ENCODE data around the gene RBM24. TPM values are rescaled to one million over a fixed set of nuclear protein-coding genes. Genes with fewer than 3 reads are reported as not detected.

RBM24 gene
- total and polyA plus RNA-seq, 7 donors = 135 to 248 (median 215) TPM

GRCh38 chr6:17339308-17339670 is 58.1 kb downstream of the RBM24 start:
- Histone ChIP-seq H3K4me3 (no peak overlapping the region), H3K9me3 (no peaks in the 10 kb centered on the region), H3K27ac (no peak overlapping the region), H3K27me3 (ENCODE audit: insufficient read depth in 3 of 3, low read length in 2 of 3) (no peaks in the 10 kb centered on the region), H3K36me3 (ENCODE audit: insufficient read depth in 1 of 2, low read depth in 1 of 2) (no peaks in the 10 kb centered on the region), H3K4me1 (no peaks in the 10 kb centered on the region)
- ATAC-seq (no peak), DNase-seq (no peak)
- TF ChIP-seq CTCF (IDR thresholded peaks at IDR 0.05) = no peak
- WGBS, 3 donors = 96 to 99% (median 97%) methylated on average over 2 of the region's 2 CpGs
- intact Hi-C loops (cut with DNase I) = no loop called here

- intact Hi-C loops (cut with DNase I) = no loop called here
- Histone ChIP-seq H3K27me3 (ENCODE audit: insufficient read depth in 3 of 3, low read length in 2 of 3) (no peaks in the 10 kb centered on the region), H3K9me3 (no peaks in the 10 kb centered on the region), H3K4me3 (no peak overlapping the region), H3K4me1 (no peaks in the 10 kb centered on the region), H3K27ac (no peak overlapping the region), H3K36me3 (ENCODE audit: insufficient read depth in 1 of 2, low read depth in 1 of 2) (no peaks in the 10 kb centered on the region)
- WGBS, 3 donors = 86 to 95% (median 93%) methylated on average over 7 of the region's 7 CpGs
- ATAC-seq (no peak), DNase-seq (no peak)
- TF ChIP-seq CTCF (IDR thresholded peaks at IDR 0.05) = no peak
These were observed 60.1 kb downstream of the RBM24 start for GRCh38 chr6:17341117-17341805.

GRCh38 chr6:17341891-17342290 is 60.7 kb downstream of the RBM24 start:
- 75 to 94% (median 78%) methylated on average over 3 of the region's 3 CpGs for WGBS, 3 donors
- Histone ChIP-seq H3K4me1 (no peaks in the 10 kb centered on the region), H3K9me3 (no peaks in the 10 kb centered on the region), H3K27me3 (ENCODE audit: insufficient read depth in 3 of 3, low read length in 2 of 3) (no peaks in the 10 kb centered on the region), H3K36me3 (ENCODE audit: insufficient read depth in 1 of 2, low read depth in 1 of 2) (no peaks in the 10 kb centered on the region), H3K27ac (no peak overlapping the region), H3K4me3 (no peak overlapping the region)
- intact Hi-C loops (cut with DNase I) = no loop called here
- ATAC-seq = no peak
- DNase-seq = no peak
- no peak for TF ChIP-seq CTCF (IDR thresholded peaks at IDR 0.05)

- no peaks in the 10 kb centered on the region for H3K27me3 ChIP-seq (ENCODE audit: insufficient read depth in 3 of 3, low read length in 2 of 3)
- DNase-seq (no peak), ATAC-seq (no peak)
- intact Hi-C loops (cut with DNase I) = no loop called here
- no peak overlapping the region for H3K27ac ChIP-seq
- no peaks in the 10 kb centered on the region for H3K9me3 ChIP-seq
- no peaks in the 10 kb centered on the region for H3K4me1 ChIP-seq
- WGBS, 3 donors = 76 to 81% (median 76%) methylated on average over 2 of the region's 2 CpGs
- no peaks in the 10 kb centered on the region for H3K36me3 ChIP-seq (ENCODE audit: insufficient read depth in 1 of 2, low read depth in 1 of 2)
- H3K4me3 ChIP-seq = no peak overlapping the region
- TF ChIP-seq CTCF (IDR thresholded peaks at IDR 0.05) = no peak
These were observed 62.1 kb downstream of the RBM24 start for GRCh38 chr6:17343215-17343614.

Other genes starting within 250 kb of the RBM24 start
- gene STMND1, start 179.3 kb upstream of the RBM24 start, total RNA-seq = not detected
- gene STMND1, start 179.3 kb upstream of the RBM24 start, polyA plus RNA-seq = not detected
- 100 to 1,000 TPM; 344 to 452 (median 385) TPM for gene CAP2, start 112.2 kb downstream of the RBM24 start, total RNA-seq
- gene CAP2, start 112.2 kb downstream of the RBM24 start, polyA plus RNA-seq = 100 to 1,000 TPM; 176 to 211 (median 202) TPM

Measured in psoas muscle (tissue), 8 donors.